Raji (cell line): ENCODE results near the gene SV2C.

Experiments
- POLR2A ChIP-seq: IDR thresholded peaks from 2 replicates; pipeline ENCODE4 v1.6.1; 2011; ENCODE audit warnings: low read depth, low read length, control low read depth; ENCODE audit not compliant: insufficient read depth

Gene SV2C

GRCh38 chr5:76251656-76252055 is 168.5 kb downstream of the SV2C start:
- no peak for TF ChIP-seq POLR2A

GRCh38 chr5:76252437-76252836 is 169.3 kb downstream of the SV2C start:
- no peak for TF ChIP-seq POLR2A

DNA sequence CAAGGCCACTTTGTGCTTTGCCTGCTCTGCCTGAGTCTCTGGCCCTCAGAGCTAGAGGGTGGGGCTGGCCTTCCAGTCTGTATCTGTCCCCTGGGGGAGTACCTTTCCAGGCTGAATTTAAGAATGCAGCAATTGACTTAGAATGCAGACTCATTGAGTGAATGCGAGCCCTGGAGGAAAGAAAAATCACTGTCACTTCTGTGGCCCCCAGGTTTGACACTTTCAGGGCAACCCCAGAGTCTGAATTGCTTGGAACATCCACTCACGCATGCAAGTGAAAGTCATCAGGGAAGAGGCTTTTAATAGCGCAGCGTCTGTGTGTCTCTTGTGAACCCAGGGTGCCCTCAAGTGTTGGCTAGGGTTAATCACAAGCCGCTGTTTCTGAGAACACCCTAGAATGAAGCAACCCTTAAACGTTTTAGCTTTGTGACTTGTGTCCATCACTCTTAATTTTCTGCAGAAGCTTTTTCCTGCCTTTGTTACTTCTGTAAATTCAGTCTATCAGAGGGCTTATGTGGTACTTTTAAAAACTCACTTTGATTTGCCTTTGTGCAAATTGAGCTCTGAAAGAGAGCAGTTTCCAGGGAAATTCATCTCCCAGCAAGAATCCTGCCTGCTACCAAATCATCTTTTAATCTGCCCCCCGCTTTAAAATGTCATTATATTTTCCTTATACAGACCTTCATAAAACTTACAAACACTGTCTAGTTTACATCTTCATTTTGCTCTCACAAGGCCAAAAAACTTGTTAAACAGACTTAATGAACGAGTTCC is 173.1 kb downstream of the SV2C start:
- TF ChIP-seq POLR2A = no peak

DNA sequence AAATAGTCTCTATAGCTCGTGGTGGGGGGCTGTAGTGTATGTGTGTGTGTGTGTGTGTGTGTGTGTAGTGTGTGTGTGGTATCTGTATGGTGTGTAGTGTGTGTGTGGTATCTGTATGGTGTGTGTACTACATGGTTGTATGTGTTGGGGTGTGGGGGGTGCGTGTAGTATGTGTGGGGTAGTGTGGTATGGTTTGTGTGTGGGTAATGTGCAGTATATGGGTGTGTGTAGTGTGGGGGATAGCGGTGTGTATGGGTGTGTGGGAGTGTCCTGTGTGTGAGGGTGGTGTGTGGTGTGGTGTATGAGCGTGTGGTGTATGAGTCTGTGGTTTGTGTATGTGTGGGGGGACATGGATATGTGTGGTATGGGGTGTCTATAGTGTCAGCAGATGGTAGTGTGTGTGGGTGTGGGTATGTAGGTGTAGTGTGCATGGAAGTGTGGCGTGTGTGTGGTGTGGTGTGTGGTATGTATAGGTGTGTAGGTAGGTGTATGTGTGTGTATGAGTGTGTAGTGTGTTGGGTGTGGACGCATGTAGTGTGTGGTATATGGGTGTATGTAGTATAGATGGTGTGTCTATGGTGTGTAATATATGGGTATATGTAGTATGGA is 174.1 kb downstream of the SV2C start:
- no peak for TF ChIP-seq POLR2A

GRCh38 chr5:76257897-76258296 is 174.7 kb downstream of the SV2C start:
- TF ChIP-seq POLR2A = no peak

GRCh38 chr5:76264681-76265080 is 181.5 kb downstream of the SV2C start:
- no peak for TF ChIP-seq POLR2A

- no peak for TF ChIP-seq POLR2A
Measured at GRCh38 chr5:76269259-76269931, 186.2 kb downstream of the SV2C start.

DNA sequence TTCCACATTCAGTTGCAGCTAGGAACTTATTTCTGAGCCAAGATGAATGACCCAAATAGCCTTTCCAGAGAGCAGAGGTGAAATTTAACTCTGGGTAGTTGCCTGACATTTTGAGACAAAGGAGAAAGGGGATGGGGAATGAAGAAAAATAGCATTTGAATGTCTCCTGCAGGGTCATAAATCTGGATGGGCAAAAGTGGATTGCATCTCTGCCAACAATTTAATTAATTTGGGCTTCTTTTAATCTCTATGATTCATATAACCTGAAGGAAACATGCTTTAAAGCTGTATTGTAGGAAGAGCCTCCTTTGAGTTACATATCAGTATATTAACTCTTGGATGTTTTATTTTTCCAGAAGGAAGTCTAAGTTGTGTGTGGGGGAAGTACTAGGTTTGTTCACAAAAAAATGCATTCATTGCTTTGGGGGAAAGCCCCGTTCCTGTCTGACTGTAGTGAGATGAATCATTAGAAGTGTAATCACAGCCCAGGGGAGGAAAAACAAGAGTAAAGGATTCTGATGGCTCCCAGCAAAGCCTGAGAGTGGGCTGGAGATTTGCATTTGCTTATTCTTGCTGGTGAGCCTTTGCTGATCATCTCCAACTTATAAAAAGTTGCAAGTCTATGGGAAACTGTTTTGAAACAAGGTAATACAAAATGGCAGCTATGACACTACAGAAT is 186.9 kb downstream of the SV2C start:
- no peak for TF ChIP-seq POLR2A

GRCh38 chr5:76271836-76272235 is 188.7 kb downstream of the SV2C start:
- no peak for TF ChIP-seq POLR2A

DNA sequence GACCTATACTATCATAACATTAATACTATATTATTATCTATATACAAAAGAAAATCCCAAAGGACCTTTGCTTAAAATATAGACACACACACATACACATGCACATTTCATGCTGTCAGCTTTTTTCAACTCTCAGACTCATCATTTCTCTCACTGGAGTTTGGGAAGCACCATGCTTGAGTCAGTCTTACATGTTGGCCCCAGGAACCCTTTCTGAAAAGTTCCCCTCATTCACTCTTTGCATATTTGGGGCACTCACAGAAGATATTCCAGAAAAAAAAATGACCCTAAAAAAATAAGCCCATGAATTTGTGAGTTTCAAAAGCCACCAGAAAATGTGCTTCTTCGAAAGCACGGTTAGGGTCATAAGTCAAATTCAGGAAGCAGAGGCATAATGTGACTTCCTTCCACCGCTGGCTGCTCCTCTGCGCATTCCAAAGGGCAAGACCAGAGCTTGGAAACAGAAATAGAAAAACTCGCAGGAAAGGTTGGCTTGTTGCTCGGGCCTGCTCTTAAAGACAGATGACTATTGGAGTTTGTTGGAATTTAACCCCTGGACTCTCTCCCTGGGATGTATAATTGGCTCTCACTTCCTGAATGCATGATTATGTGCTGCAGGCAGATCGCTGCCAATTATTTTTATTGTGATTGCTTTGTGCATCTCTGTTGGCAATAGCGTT is 190.2 kb downstream of the SV2C start:
- no peak for TF ChIP-seq POLR2A

- TF ChIP-seq POLR2A = no peak
Measured at GRCh38 chr5:76274571-76274970, 191.4 kb downstream of the SV2C start.

GRCh38 chr5:76277736-76278135 is 194.6 kb downstream of the SV2C start:
- TF ChIP-seq POLR2A = no peak

GRCh38 chr5:76278261-76278789 is 195.1 kb downstream of the SV2C start:
- TF ChIP-seq POLR2A = no peak

GRCh38 chr5:76280494-76280893 is 197.3 kb downstream of the SV2C start:
- TF ChIP-seq POLR2A = no peak

DNA sequence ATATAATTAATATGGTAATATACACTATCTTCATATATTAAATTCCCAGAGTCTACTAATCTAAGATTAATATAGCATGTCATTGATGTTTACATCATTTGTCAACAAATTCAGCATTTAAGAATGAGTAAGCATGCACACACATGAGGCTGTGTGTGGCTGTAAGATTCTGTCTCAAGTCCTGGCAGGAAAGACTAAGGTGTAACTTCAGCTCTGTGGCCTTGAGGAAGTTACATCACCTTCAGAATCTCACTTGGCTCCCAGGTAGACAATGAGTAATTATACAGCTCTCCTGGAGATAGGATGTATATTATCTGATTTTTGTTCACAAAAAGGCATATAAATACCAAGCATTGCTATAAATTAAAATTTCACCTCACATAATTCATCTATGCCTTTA is 200.5 kb downstream of the SV2C start:
- no peak for TF ChIP-seq POLR2A

- no peak for TF ChIP-seq POLR2A
Measured at GRCh38 chr5:76289692-76290091, 206.5 kb downstream of the SV2C start.
